ENCODE data around the gene FSD2. TPM values are rescaled to one million over a fixed set of nuclear protein-coding genes. Genes with fewer than 3 reads are reported as not detected.
A peak's percentile ranks its signal among the peaks of the same experiment; 100 is the strongest.

Gene FSD2
- total RNA-seq, result not detected in 2 replicates

- no peak for TF ChIP-seq CTCF (IDR thresholded peaks at IDR 0.05; ENCODE audit: extremely low read depth, low read depth, low read length)
These were observed at the start of gene FSD2 for GRCh38 chr15:82805994-82806406. Gene FSD2, minus strand, starts transcription at chr15:82806069. Its CDS starts 18,679 bp downstream, at chr15:82787390.

GRCh38 chr15:82854554-82854953, 48.7 kb upstream of the FSD2 start:
- Histone ChIP-seq H3K27ac (ENCODE audit: low read depth, low read length) (no peak overlapping the region), H4K20me1 (ENCODE audit: insufficient read depth, low read length) (no peaks in the 10 kb centered on the region), H3K9me3 (ENCODE audit: low read depth, low read length) (no peaks in the 10 kb centered on the region), H2AFZ (ENCODE audit: low read length) (no peak overlapping the region), H3K4me1 (ENCODE audit: insufficient read depth, low read length) (peaks cover 5% of the 10 kb centered on the region), H3K27me3 (ENCODE audit: insufficient read depth, low read length) (no peaks in the 10 kb centered on the region), H3K79me2 (ENCODE audit: insufficient read depth, low read length) (no peaks in the 10 kb centered on the region), H3K4me2 (ENCODE audit: insufficient read depth, low read length) (no peak overlapping the region), H3K36me3 (ENCODE audit: insufficient read depth, low read length) (no peaks in the 10 kb centered on the region), H3K4me3 (ENCODE audit: insufficient read depth, low read length) (no peak overlapping the region)
- DNase-seq (ENCODE audit: insufficient read length, low spot score, missing footprints), result no peak
- TF ChIP-seq CTCF (IDR thresholded peaks at IDR 0.05; ENCODE audit: extremely low read depth, low read depth, low read length), result no peak

More at GRCh38 chr15:82805994-82806406, at the start of gene FSD2:
- H3K4me2 ChIP-seq (ENCODE audit: insufficient read depth, low read length), result no peak within 1 kb of the TSS
- no peaks in the 10 kb centered on the region for H3K36me3 ChIP-seq (ENCODE audit: insufficient read depth, low read length)
- H3K9me3 ChIP-seq (ENCODE audit: low read depth, low read length), result no peaks in the 10 kb centered on the region
- peaks cover 3% of the 10 kb centered on the region for H3K4me1 ChIP-seq (ENCODE audit: insufficient read depth, low read length)
- peaks cover 9% of the 10 kb centered on the region for H3K79me2 ChIP-seq (ENCODE audit: insufficient read depth, low read length)
- no peaks in the 10 kb centered on the region for H4K20me1 ChIP-seq (ENCODE audit: insufficient read depth, low read length)
- no peak within 1 kb of the TSS for H3K27ac ChIP-seq (ENCODE audit: low read depth, low read length)
- H3K27me3 ChIP-seq (ENCODE audit: insufficient read depth, low read length), result no peaks in the 10 kb centered on the region
- no peak within 1 kb of the TSS for H2AFZ ChIP-seq (ENCODE audit: low read length)
- H3K4me3 ChIP-seq (ENCODE audit: insufficient read depth, low read length), result no peak within 1 kb of the TSS
- no peak for DNase-seq (ENCODE audit: insufficient read length, low spot score, missing footprints)

GRCh38 chr15:82852941-82853561, 47.2 kb upstream of the FSD2 start:
- Histone ChIP-seq H2AFZ (ENCODE audit: low read length) (no peak overlapping the region), H3K27ac (ENCODE audit: low read depth, low read length) (no peak overlapping the region), H4K20me1 (ENCODE audit: insufficient read depth, low read length) (no peaks in the 10 kb centered on the region), H3K36me3 (ENCODE audit: insufficient read depth, low read length) (no peaks in the 10 kb centered on the region), H3K4me2 (ENCODE audit: insufficient read depth, low read length) (no peak overlapping the region), H3K27me3 (ENCODE audit: insufficient read depth, low read length) (no peaks in the 10 kb centered on the region), H3K79me2 (ENCODE audit: insufficient read depth, low read length) (no peaks in the 10 kb centered on the region), H3K4me3 (ENCODE audit: insufficient read depth, low read length) (no peak overlapping the region), H3K9me3 (ENCODE audit: low read depth, low read length) (no peaks in the 10 kb centered on the region), H3K4me1 (ENCODE audit: insufficient read depth, low read length) (peaks cover 5% of the 10 kb centered on the region)
- no peak for TF ChIP-seq CTCF (IDR thresholded peaks at IDR 0.05; ENCODE audit: extremely low read depth, low read depth, low read length)
- no peak for DNase-seq (ENCODE audit: insufficient read length, low spot score, missing footprints)

GRCh38 chr15:82851981-82852511, 46.2 kb upstream of the FSD2 start:
- Histone ChIP-seq H4K20me1 (ENCODE audit: insufficient read depth, low read length) (no peaks in the 10 kb centered on the region), H3K4me2 (ENCODE audit: insufficient read depth, low read length) (no peak overlapping the region), H3K27me3 (ENCODE audit: insufficient read depth, low read length) (no peaks in the 10 kb centered on the region), H3K4me1 (ENCODE audit: insufficient read depth, low read length) (peaks cover 5% of the 10 kb centered on the region), H3K9me3 (ENCODE audit: low read depth, low read length) (no peaks in the 10 kb centered on the region), H3K27ac (ENCODE audit: low read depth, low read length) (no peak overlapping the region), H2AFZ (ENCODE audit: low read length) (no peak overlapping the region), H3K79me2 (ENCODE audit: insufficient read depth, low read length) (no peaks in the 10 kb centered on the region), H3K4me3 (ENCODE audit: insufficient read depth, low read length) (no peak overlapping the region), H3K36me3 (ENCODE audit: insufficient read depth, low read length) (no peaks in the 10 kb centered on the region)
- peak; percentile 80 for DNase-seq (ENCODE audit: insufficient read length, low spot score, missing footprints)
- no peak for TF ChIP-seq CTCF (IDR thresholded peaks at IDR 0.05; ENCODE audit: extremely low read depth, low read depth, low read length)
